Colon (tissue), 2 donors: ENCODE results near the gene BCAP29.

Experiments
- FAIRE-seq: peaks from 2 replicates; lab custom pipeline; 2012; peaks lifted over from hg19 to GRCh38; lab: Jason Lieb, UNC
- donor health status: control.
- donor health status: control.

BCAP29 gene

GRCh38 chr7:107582875-107583274 is 2.8 kb downstream of the BCAP29 start:
- no peak for FAIRE-seq

GRCh38 chr7:107584716-107585115 is 4.7 kb downstream of the BCAP29 start:
- no peak for FAIRE-seq

GRCh38 chr7:107588529-107589130 is 8.6 kb downstream of the BCAP29 start:
- FAIRE-seq, result no peak

GRCh38 chr7:107591421-107591820 is 11.4 kb downstream of the BCAP29 start:
- no peak for FAIRE-seq

- no peak for FAIRE-seq
Observed at GRCh38 chr7:107592361-107593024, 12.4 kb downstream of the BCAP29 start.

- no peak for FAIRE-seq
Observed at GRCh38 chr7:107593025-107593410, 13.0 kb downstream of the BCAP29 start.

GRCh38 chr7:107594961-107595737 is 15.1 kb downstream of the BCAP29 start:
- FAIRE-seq, result no peak

GRCh38 chr7:107596881-107597581 is 17.0 kb downstream of the BCAP29 start:
- no peak for FAIRE-seq

- FAIRE-seq, result no peak
Observed at GRCh38 chr7:107597582-107597916, 17.5 kb downstream of the BCAP29 start.

GRCh38 chr7:107597953-107598352 is 17.9 kb downstream of the BCAP29 start:
- no peak for FAIRE-seq

GRCh38 chr7:107599262-107599661 is 19.2 kb downstream of the BCAP29 start:
- FAIRE-seq, result no peak

GRCh38 chr7:107600816-107601215 is 20.8 kb downstream of the BCAP29 start:
- FAIRE-seq, result no peak

- no peak for FAIRE-seq
Observed at GRCh38 chr7:107605218-107605815, 25.3 kb downstream of the BCAP29 start.

GRCh38 chr7:107606303-107606702 is 26.3 kb downstream of the BCAP29 start:
- no peak for FAIRE-seq

GRCh38 chr7:107609811-107610261 is 29.8 kb downstream of the BCAP29 start:
- no peak for FAIRE-seq

GRCh38 chr7:107610323-107610722 is 30.3 kb downstream of the BCAP29 start:
- FAIRE-seq, result no peak

GRCh38 chr7:107613439-107613838 is 33.4 kb downstream of the BCAP29 start:
- no peak for FAIRE-seq

GRCh38 chr7:107613948-107614347 is 33.9 kb downstream of the BCAP29 start:
- no peak for FAIRE-seq

GRCh38 chr7:107614425-107614824 is 34.4 kb downstream of the BCAP29 start:
- no peak for FAIRE-seq

- no peak for FAIRE-seq
Observed at GRCh38 chr7:107615910-107616680, 36.0 kb downstream of the BCAP29 start.

- FAIRE-seq, result no peak
Observed at GRCh38 chr7:107622429-107622828, 42.4 kb downstream of the BCAP29 start.

- FAIRE-seq, result no peak
Observed at GRCh38 chr7:107622894-107623293, 42.8 kb downstream of the BCAP29 start.
